Ovary (tissue), 3 donors: ENCODE measurements around the gene MCOLN2.

ENCODE experiments used
- CTCF ChIP-seq, 3 donors: fragments of 450-650 bp in 2 of 3; fragments of 200-600 bp in 1 of 3; IDR thresholded peaks; one replicate each; pipeline versions ENCODE4 v1.5.1 to v1.8.0; 2016 to 2022; ENCODE audit warnings: antibody characterized with exemption in 3 of 3, mild to moderate bottlenecking in 1 of 3
- EP300 ChIP-seq: sonication (generic); formaldehyde crosslinking; IDR thresholded peaks from one replicate; pipeline ENCODE4 v1.6.1; 2017; ENCODE audit warnings: antibody characterized with exemption
- donor health status: DM: no; HTN: no; CAD: no.

- no peak for TF ChIP-seq CTCF (IDR thresholded peaks at IDR 0.05)
- no peak for TF ChIP-seq EP300
Measured at GRCh38 chr1:84946631-84947030, 50.3 kb downstream of the MCOLN2 start.
